Activated CD8-positive, alpha-beta memory T cell treated with anti-CD3 and anti-CD28 coated beads for 24 hours (primary cell): Measurements from ENCODE around the gene CHEK1.

ENCODE experiments used
- DNase-seq: peaks from one replicate; pipeline ENCODE4 v3.0.0-alpha.2; 2020

The CHEK1 gene

DNA sequence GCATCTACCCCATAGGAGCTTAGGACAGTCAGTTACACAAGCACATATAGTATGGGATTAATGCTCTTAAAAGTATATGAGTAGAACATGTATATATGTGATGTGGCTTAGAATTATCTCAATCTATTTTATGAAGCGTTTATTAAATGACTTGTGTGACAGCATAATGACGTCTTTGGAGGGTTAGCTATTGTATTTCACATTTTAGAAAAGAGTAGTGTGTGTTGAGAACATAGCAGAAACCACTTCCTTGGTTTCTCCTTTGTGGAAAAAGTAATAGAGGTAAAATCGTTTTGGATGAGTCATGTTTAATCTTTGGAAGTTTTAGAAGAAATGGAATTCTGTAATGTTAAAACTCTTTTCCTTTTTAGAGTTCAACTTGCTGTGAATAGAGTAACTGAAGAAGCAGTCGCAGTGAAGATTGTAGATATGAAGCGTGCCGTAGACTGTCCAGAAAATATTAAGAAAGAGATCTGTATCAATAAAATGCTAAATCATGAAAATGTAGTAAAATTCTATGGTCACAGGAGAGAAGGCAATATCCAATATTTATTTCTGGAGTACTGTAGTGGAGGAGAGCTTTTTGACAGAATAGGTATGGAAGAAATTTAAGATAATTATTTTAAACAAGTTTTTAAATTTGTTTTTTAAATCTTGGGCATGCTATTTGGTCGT is 2.4 kb downstream of the CHEK1 start:
- no peak for DNase-seq

DNA sequence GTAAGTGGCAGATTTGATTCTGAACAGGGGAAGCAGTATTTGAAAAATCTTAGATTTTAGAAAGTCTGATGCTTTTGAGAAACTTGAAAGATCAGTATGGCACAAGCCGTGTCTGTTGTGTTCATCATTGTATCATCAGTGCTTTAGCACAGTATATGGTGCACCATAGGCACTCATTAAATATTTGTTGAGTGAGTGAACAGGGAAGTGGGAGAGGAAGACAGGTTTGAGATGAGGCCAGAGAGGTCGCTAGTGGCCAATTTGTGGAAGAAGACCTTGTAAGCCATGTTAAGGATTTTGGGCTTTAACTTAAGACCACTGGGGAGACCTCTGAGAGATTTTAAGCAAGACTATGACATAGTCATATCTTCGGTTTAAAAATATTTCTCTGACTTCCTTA is 12.9 kb downstream of the CHEK1 start:
- no peak for DNase-seq

DNA sequence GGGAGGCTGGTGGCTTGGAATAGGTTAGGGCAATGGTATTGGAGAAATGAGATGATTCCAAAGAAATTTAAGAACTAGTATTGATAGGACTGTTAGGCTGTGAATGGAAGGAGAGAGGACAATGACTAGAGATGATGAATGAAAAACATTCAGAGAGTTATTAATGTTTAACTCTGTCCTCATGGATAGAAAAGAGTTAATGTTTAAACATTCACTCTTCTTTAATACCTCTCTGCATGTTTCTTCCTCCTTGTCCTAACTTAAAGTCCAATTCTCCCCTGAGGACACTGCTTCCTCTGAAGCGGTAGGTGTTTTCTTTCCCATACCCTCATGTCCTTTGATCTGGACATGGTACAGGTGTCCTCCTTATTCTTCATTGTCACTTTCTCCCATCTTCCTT is 13.4 kb downstream of the CHEK1 start:
- DNase-seq: no peak

DNA sequence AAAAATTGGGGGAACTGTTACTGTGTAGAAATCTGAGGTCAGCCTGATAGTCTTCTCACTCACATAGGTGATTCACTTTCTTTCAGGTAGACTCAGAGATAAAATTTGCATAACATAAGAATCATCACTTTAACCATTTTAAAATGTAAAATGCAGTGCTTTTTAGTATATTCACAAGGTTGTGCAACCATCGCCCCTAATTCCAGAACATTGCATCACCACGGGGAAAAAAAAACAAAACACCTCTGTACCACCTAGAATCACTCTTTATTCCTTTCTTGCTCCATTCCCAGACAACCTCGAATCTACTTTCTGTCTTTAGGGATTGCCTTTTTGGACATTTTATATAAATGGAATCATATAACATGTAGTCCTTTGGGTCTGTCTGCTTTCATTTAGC is 20.9 kb downstream of the CHEK1 start:
- no peak for DNase-seq

DNA sequence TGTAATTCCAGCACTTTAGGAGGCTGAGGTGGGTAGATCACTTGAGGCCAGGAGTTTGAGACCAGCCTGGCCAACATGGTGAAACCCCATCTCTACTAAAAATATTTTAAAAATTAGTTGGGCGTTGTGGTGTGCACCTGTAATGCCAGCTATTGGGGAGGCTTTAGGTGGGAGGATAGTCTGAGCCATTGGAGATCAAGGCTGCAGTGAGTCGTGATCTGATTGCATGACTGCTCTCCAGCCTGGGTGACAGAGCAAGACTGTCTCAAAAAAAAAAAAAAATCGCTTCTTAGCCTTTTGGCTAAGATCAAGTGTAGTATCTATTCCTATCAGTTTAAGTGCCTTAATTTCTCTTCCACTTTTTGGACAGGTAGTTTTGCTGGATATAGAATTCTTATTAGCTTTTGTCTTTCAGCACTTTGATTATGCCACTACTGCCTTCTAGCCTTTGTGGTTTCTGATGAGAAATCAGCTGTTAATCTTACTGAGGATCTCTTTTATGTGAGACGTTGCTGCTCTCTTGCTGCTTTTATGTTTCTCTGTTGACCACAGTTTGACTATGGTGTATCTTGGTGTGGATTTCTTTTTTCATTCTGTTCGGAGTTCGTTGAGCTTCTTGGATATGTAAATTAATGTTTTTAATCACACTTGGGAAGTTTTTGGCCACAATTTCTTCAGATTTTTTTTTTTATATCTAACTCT is 24.7 kb downstream of the CHEK1 start:
- no peak for DNase-seq

DNA sequence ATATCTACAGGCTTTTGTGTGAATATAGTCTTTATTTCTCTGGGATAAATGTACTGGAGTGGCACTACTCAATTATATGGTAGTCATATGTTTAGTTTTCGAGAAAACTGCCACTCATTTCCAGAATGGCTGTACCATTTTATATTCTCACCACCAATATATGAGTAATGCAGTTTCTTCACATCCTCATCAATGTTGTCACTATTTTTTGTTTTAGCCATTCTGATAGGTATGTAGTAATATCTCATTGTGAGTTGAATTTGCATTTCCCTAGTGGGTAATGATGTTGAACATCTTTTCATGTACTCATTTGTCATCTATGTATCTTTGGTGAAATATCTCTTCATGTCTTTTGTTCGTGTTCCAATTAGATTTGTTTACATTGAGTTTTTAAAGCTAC is 37.7 kb downstream of the CHEK1 start:
- DNase-seq: no peak

DNA sequence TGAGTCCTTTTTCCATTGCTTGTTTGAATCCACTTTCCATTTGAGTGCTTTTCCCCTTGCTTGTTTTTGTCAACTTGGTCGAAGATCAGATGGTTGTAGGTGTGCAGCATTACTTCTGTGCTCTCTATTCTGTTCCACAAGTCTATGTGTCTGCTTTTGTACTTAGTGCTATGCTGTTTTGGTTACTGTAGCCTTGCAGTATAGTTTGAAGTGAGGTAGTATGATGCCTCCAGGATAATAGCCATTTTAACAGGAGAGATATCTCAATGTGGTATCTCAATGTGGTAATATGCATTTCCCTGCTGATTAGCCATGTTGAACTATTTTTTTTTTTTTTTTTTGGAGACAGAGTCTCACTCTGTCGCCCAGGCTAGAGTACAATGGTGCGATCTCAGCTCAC is 38.9 kb downstream of the CHEK1 start:
- no peak for DNase-seq

DNA sequence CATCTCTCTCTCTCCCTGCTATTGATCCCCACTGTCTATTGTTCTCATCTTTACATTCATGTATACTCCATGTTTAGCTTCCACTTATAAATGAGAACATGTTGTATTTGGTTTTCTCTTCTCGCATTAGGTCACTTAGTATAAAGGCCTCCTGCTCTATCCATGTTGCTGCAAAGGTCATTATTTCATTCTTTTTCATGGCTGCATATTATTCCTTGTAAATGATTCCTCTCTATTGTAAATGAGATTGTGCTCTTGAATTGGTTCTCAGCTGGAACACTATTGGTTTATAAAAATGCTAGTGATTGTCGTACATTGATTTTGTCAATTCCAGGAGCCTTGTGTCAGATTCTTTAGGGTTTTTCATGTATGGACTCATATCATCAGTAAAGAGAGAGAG is 42.2 kb downstream of the CHEK1 start:
- no peak for DNase-seq

DNA sequence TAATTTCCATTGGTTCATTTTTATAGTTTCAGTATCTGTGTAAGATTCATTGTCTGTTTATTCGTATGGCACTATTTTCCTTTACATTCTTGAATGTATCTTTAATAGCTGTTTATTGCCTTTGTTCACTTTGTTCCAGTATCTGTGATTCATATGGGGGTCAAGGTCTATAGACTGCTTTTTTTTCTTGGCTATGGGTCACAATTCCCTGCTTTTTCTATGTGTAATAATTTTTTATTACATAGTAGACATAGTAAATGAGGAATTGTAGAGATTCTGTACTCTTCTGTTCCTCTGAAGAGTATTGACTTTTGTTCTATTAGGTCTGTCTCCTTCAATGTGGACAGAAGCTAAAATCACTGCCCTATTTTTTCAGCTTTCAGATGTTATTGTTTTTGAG is 45.2 kb downstream of the CHEK1 start:
- no peak for DNase-seq

DNA sequence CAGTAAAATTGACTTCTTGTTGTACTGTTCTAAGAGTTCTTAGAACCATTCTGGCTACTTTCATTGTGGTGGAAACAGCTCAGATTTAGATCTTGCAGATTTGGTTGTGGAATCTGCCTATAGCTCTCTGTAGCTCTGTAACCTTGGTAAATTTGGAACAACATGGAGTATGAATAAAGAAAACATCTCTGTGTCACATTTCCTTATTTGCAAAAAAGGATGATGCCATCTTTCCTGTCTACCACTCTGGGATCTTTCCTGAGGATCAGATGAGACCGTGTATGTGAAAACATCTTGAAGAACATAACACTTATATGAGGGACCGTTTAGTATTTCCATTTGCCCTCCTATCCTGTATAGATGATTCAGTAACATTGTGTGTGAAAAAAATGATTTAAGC is 46.6 kb downstream of the CHEK1 start:
- DNase-seq: no peak

DNA sequence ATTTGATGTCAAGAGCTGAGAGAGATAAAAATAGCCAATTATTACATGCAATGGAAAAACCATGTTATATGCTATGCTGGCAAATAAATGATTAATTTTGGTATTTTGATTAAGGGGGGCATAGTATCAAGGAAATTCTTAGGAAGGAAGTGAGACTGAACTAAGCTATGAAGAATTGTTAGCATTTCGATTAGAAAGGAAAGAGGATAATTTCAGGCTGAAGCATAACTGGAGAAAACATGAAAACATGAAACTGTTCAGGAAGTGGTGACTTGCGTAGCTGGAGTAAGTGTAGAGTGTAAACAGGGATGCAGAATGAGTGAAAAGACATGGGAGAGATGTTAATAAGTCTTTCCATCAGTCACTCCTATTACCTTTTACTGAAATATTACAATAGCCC is 49.2 kb downstream of the CHEK1 start:
- DNase-seq: no peak

DNA sequence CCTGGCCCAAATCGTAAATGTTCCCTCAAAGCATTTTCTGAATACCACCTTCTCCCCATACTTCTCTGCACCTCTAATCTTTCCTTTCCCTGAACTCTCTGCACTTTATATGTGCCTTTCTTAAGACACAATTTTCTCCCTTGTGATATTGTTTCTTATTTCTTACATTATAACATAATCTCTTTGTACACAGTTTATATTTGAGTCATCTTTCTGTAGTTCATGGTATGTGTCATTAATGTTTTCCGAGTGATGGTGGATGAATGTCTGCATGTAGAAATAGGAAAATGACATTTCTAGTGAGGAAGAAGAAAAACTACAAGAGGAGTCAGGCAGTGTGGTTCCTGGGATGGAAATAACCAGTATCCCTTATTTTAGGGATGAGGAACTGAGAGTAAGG is 50.2 kb downstream of the CHEK1 start:
- DNase-seq: no peak

DNA sequence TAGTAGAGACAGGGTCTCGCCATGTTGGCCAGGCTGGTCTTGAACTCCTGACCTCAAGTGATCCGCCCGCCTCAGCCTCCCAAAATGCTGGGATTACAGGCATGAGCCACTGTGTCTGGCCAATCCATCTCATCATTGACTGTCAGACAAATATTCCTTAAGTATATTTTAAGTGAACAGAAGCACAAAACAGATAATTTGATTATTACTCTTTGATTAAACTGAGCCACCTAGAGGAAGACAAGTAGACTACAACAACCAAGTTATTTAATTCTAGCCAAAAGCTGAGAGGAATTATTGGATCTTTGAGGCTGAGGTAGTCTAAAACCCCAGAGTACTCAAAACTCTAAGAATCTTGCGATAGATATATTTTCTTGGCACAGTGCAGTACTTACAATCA is 54.4 kb downstream of the CHEK1 start:
- no peak for DNase-seq

DNA sequence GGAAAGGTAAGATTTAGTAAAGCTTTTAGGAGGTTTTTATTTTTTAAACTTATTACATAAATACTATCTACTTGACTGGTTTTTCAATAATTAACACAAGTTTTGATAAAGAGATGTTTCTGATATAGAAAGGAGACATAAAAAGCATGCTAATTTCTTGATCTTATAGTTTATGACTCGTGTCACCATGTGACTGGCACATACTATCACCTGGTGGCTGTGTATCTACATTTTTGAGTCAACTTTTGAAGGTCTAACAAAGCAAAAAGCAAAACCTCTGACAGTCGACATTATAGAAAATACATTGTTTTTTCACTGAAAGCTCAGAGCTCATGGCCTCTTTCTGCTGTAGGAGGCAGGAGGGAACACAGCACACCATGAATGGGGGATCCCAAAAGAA is 54.9 kb downstream of the CHEK1 start:
- DNase-seq: no peak

DNA sequence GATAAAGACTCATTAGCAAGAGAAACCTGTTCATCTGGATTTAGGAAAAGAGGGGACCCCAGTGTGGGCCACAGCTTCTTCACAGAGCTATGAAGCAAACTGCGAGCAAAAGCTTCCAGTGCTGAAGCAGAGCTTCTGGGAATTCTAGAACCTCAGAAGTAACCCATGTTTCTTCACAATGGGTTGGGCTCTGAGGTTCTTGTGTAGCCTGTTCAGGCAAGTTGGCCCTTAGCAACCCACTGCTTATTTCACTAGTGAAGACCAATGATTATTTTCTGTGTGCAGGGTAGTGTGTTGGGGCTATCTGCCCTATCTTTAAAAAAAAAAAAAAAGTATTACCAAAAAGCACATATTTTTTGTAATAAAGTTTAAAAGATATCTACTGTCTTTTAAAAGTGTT is 55.8 kb downstream of the CHEK1 start, which contains the start of gene ACRV1:
Gene ACRV1 (minus strand): TSS at position 101 of the 400 bp plus-strand sequence. CDS start 67 bp downstream, at position 34.
- no peak for DNase-seq

DNA sequence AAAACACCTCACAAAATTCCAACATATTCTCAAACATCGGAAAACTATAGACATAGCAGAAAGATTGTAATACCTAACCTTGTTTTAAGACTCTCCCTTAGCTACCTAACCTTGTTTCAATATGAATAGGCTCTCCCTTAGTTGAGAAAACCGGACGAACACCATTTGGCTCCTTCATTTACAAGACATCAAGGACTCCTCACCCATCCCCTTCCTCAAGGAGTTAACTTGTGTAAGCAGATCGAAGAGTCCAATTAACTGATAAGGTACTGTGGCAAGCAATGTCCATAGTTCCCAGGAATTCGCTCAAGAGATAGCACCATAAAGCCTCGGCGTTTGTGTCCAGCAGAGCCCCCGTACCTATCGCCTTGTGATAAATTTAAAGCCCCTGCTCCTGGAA is 60.3 kb downstream of the CHEK1 start:
- no peak for DNase-seq

DNA sequence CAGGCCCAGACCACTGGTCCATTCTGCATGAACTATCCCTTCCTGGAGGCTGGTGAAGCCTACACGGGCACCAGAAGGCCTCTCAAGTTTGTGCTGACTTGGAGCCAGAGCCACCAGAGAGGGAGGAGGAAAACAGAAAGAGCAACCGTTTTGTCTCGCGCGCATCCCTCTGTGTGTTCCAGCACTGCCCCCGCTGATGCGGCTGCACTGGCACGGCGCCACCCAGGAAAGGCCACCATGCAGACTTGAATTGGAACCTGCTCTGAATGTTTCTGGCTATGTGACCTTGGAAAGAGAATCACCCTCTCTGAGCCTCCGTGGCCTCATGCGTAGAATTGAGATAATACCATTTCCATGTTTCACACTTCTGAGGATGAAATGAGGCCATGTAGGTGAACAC is 63.1 kb downstream of the CHEK1 start:
- no peak for DNase-seq

DNA sequence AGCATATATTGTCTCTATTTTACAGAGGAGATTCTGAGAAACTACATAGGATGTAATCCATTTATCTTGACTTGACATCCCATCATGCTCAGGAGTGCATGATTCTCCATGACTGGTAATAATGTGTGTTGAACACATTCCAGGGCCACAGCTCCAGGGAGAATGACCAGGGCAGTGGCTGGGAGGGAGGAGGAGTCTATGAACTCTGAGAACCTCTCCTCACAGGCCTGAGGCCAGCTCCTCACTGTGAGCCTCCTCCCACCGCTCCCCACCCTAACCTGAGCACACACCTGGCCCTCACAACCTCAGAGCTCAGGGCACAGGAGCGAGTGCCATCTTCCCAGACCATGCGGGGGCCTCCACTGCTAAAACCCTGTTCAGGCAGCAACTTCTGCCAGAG is 63.7 kb downstream of the CHEK1 start:
- no peak for DNase-seq

DNA sequence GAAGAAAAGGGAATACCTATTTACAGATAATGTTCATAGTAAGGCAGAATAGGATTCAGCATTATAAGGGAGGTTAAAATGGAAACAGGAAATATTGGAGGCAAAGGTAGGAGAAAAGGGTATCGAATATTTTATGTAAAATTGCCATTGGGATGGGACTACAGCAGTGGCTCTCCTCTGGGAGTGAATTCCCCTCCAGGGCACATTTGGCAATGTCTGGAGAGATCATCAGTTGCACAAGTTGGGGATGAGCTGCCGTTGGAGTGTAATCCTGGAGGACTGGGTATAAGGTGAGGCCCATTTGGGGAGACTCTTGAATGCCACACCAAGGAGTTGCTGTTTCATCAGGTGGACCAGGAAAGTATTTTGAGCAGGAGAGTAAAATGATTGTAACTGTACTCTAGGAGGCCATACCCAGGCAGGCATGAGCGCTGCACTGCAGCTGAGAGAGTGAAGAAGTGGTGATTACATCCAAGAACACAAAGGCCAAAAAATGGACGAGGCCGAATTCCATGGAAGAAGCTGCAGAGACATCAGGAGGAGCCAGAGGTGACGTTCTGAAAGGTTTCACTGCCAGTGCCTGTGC is 64.4 kb downstream of the CHEK1 start:
- DNase-seq: no peak

DNA sequence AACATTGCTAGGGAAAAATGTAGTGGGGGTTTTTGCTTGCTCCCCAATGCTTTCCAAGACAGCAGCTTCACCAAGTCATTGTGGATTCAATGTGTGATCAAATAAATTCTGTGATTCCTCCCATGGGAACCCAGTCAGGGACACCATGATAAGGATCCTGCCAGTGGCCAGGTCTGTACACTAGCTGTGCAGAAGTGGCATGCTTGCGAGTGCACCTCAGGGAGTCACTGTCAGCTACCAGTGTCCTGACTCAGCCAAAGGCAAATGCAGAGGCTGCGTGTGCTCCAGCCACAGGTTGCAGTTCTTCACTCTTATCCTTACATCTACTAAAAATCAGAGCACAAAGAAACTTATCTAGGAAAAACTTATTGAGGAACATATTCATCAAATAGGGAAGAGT is 65.0 kb downstream of the CHEK1 start:
- DNase-seq: no peak

DNA sequence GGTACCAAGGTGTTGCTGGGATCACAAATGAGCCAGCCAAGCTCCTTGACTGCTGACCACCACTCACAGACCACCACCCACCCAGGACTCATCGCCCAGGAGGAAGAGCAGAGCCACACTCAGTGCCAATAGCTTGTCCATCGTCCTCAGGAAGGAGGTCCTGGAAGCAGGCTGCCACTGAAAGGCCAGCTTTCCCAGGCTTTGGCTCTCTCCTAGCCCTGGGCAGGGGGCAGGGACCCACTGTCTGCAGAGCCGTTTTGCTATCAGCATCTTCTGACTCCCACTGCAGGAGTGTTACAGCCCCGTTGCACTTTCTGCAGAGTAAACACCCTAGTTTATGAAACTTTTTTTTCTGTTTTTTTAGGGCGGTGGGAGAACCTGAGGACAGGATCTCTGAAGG is 67.9 kb downstream of the CHEK1 start:
- DNase-seq: no peak

DNA sequence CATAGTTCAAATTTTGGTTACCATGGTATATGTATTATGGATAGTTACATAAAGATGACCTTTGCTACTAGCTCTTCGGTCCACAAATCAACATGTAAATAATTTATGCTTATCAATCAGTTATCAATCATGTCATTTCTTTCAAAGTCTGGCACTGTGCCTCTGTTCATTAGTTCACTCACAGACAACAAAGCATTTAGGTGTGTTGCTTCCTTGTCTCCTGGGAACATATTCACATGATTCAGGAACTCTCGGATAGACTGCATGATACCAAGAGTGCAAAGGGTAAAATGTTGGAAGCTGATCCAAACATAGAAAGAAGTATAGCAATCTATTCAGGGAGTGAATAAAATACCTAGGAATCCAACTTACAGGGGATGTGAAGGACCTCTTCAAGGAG is 70.0 kb downstream of the CHEK1 start:
- DNase-seq: no peak

DNA sequence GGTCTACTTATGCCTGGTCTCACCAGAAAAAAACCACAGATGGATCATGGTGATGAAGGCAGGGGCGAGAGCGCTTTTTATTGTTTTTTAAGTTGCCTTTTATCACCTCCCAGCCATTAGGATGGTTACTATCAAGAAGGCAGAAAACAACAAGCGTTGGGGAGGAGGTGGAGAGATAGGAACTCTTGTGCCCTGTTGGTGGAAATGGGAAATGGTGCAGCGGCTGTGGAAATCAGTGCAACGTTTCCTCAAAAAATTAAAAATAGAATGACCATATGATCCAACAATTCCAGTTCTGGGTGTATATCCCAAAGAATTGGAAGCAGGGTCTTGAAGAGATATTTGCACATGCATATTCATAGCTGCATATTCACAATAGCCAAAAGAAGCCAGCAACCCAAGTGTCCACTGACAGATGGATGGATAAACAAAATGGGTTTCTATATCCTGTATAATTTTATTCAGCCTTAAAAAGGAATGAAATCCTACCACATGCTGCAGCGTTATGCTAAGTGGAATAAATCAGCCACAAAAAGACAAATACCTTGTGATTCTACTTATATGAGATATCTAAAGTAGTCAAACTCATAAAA is 76.2 kb downstream of the CHEK1 start:
- DNase-seq: no peak
